Umbilical cord (tissue), 2 donors: ENCODE measurements around the gene ARHGAP31. TPM values are rescaled to one million over a fixed set of nuclear protein-coding genes. Genes with fewer than 3 reads are reported as not detected.
"Not testable (repeated sequence)": the region's sequence is repeated elsewhere in the genome, so short reads cannot be mapped to it uniquely, and the experiment has no call there.

Experiments
- DNase-seq: peaks from one replicate; pipeline ENCODE4 v3.0.0-alpha.2; 2015; ENCODE audit warnings: low spot score
- total RNA-seq: library from RNA; depleted of rRNA; stranded (reverse); fragments of >200 nt; gene quantifications from one replicate; pipeline ENCODE4 v1.2.3, GENCODE V29; 2014; ENCODE audit warnings: low replicate concordance; ENCODE audit not compliant: insufficient read depth

The ARHGAP31 gene
- total RNA-seq = 9.4 TPM

- DNase-seq = peak; percentile 85
These were observed at the start of gene ARHGAP31 for GRCh38 chr3:119293871-119294695. Gene ARHGAP31, plus strand, starts transcription at chr3:119294383. Its CDS starts 522 bp downstream, at chr3:119294905.

GRCh38 chr3:119245778-119246177 is 48.4 kb upstream of the ARHGAP31 start:
- DNase-seq = no peak

GRCh38 chr3:119255214-119255613 is 39.0 kb upstream of the ARHGAP31 start:
- no peak for DNase-seq

- no peak for DNase-seq
These were observed 37.1 kb upstream of the ARHGAP31 start for GRCh38 chr3:119257111-119257510.

GRCh38 chr3:119257654-119258410 is 36.4 kb upstream of the ARHGAP31 start:
- DNase-seq = no peak

- DNase-seq = no peak
These were observed 35.3 kb upstream of the ARHGAP31 start for GRCh38 chr3:119258915-119259314.

- no peak for DNase-seq
These were observed 34.4 kb upstream of the ARHGAP31 start for GRCh38 chr3:119259821-119260220.

GRCh38 chr3:119261055-119261454 is 33.1 kb upstream of the ARHGAP31 start:
- DNase-seq = no peak

GRCh38 chr3:119270212-119270611 is 24.0 kb upstream of the ARHGAP31 start:
- DNase-seq = not testable (repeated sequence)

- DNase-seq = no peak
These were observed 17.5 kb upstream of the ARHGAP31 start for GRCh38 chr3:119276680-119277079.

GRCh38 chr3:119279101-119279554 is 15.1 kb upstream of the ARHGAP31 start:
- peak; percentile 39 for DNase-seq

- no peak for DNase-seq
These were observed 14.5 kb upstream of the ARHGAP31 start for GRCh38 chr3:119279584-119280243.

- no peak for DNase-seq
These were observed 5.3 kb upstream of the ARHGAP31 start for GRCh38 chr3:119288669-119289403.

GRCh38 chr3:119289404-119289770 is 4.8 kb upstream of the ARHGAP31 start:
- DNase-seq = no peak

GRCh38 chr3:119290613-119291012 is 3.6 kb upstream of the ARHGAP31 start:
- DNase-seq = no peak

- no peak for DNase-seq
These were observed 3.0 kb upstream of the ARHGAP31 start for GRCh38 chr3:119291062-119291700.

GRCh38 chr3:119292666-119293065 is 1.5 kb upstream of the ARHGAP31 start:
- DNase-seq = no peak

GRCh38 chr3:119293105-119293870 is 895 bp upstream of the ARHGAP31 start:
- peak; percentile 61 for DNase-seq

GRCh38 chr3:119294696-119295671 is 801 bp downstream of the ARHGAP31 start:
- peak; percentile 59 for DNase-seq
